ENCODE measurements around the gene PPP1R15A.
"Not testable (repeated sequence)": the region's sequence is repeated elsewhere in the genome, so short reads cannot be mapped to it uniquely, and the experiment has no call there.

PPP1R15A gene

DNA sequence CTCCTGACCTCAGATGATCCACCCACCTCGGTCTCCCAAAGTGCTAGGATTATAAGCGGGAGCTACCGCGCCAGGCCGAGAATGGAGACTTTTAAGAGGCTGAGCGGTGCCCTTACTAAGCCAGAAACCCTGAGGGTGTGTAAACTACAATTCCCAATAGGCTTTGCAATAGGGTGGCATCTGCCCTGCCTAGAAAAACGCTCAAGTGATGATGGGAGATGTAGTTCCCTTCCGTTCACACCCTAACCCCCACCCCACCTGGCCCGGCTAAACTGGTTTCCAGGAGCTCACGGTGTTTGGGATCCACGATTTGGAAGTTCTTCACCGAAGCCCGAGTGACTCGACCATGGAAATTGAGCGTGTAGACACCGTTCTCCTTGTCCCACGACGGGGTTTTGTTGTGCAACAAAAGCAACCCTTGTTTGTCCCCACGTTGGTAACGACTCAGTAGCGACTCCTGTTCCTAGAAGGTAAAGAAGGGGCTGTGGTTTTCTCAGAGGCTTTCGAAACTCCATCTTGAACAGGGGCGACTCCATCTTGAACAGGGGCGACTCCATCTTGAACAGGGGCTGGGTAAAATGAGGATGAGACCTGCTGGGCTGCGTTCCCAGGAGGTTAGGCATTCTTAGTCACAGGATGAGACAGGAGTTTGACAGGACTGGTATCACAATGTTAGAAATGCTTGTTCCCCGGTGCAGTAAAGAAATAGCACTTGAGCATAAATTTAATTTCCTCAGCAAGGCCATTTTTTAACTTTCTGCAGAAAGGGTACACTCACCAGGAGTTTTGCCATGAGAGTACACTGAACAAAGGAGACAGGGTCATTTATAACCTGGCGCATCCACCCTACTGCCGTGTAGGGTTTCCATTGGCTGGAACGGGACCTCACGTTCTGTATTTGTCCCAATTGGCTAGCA lies 9.8 kb downstream of the PPP1R15A start:
- no peak for DNase-seq (ENCODE audit: low spot score)

GRCh38 chr19:48883726-48884125 lies 11.5 kb downstream of the PPP1R15A start:
- no peak for DNase-seq (ENCODE audit: low spot score)

DNA sequence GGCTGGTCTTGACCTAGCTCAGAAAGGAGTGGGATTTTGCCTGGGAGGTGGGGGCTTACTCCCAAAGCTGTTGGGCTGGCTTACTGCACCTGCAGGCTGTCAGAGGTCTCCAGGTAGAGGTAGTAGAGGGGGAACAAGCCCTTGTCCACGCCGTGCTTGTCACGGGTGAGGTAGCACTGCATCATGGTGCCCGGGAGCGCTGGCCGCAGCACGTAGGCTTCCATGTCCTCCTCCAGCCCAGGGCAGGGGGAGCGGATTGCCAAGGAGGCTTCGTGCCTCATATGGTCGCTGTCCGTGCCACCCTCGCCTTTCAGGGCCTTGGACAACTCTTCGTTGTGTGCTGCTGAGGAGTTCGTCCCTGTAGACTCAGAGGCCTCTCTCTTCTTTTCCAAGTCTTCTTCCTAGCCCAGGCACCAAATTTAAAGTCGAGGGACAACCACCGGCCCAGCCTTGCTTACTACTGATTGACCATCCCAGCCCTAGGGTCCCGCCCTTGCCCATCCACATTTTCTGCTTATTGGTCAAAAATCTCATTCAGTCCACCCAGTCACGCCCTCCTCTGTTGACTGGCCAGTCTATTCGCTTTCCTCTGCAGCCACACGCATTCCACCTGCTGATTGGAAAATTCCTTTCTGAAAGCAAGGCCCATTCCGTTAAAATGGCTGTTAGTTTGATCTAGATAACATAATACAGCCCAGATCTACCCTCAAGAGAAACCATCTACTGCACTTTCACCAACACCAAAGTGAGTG lies 15.8 kb downstream of the PPP1R15A start:
- no peak for DNase-seq (ENCODE audit: low spot score)

DNA sequence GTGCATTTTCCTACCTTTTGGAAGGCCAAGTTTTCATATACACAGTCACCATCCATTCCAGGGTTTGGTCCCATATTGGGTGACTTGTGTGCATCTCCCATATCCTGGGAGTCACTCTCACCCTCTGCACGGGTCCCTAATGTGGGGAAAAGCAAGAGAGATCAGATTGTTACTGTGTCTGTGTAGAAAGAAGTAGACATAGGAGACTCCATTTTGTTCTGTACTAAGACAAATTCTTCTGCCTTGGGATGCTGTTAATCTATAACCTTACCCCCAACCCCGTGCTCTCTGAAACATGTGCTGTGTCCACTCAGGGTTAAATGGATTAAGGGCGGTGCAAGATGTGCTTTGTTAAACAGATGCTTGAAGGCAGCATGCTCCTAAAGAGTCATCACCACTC lies 17.3 kb downstream of the PPP1R15A start:
- DNase-seq (ENCODE audit: low spot score) = not testable (repeated sequence)

DNA sequence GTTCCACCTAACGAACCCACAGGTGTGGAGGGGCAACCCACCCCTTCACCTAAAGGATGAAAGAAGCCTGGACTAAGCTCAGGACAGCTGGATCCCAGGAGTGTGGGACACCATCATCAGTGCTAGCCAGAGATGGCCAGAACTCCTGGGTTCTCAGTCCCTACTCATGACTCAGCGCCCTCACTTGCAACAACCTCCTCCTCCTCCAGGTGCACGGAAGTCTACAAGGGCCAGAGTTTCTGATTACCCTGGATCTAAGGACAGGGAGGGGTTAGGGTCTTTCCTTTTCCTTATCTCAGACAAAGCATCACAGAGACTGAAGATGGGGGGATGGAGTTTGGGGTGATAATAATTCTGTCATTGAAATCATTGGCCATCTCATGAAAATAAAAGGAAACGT lies 18.3 kb downstream of the PPP1R15A start:
- DNase-seq (ENCODE audit: low spot score) = no peak

- DNase-seq (ENCODE audit: low spot score) = no peak
Observed at GRCh38 chr19:48895226-48895625, 23.0 kb downstream of the PPP1R15A start.

DNA sequence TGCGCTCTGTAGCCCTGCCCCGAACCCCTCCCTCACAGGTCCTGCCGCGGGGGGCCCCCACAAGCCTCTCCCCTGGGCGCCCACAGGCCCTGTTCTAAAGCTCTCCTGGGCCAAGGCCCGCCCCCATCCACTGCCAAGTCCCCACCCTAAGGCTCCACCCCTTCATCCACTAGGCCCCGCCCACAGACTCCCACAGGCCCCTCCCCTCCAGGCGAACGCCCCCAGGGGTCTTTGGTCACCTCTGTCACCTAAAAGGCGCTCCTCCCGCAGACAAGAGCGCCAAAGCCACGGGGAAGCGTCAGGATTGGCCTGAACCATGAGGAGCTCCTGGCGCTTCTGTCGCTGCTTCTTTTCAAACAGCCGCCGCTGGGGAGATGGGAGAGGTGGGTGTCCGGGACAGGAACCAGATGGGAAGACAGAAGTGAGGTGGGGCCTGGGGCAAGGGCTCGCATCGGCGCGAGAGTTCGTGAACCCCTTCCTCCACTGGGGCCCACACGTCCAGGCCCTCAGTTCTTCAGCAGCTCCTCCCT lies 24.0 kb downstream of the PPP1R15A start:
- DNase-seq (ENCODE audit: low spot score) = no peak

- DNase-seq (ENCODE audit: low spot score) = no peak
Observed at GRCh38 chr19:48897181-48897580, 25.0 kb downstream of the PPP1R15A start.

DNA sequence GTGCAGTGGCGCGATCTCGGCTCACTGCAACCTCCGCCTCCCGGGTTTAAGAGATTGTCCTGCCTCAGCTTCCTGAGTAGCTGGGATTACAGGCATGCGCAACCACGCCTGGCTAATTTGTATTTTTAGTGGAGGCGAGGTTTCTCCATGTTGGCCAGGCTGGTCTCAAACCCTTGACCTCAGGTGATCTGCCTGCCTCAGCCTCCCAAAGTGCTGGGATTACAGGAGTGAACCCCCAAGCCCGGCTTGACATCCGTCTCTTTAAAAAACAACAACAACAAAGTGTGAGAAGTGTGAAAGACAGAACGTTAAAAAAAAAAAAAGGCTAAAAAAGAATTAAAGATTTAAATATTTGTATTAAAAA lies 27.1 kb downstream of the PPP1R15A start:
- DNase-seq (ENCODE audit: low spot score) = not testable (repeated sequence)

GRCh38 chr19:48899781-48900476 lies 27.7 kb downstream of the PPP1R15A start, which contains the start of gene NUCB1:
Gene NUCB1 (plus strand): TSS chr19:48900312. CDS start chr19:48900797, 485 bp downstream.
- DNase-seq (ENCODE audit: low spot score) = peak; percentile 95

DNA sequence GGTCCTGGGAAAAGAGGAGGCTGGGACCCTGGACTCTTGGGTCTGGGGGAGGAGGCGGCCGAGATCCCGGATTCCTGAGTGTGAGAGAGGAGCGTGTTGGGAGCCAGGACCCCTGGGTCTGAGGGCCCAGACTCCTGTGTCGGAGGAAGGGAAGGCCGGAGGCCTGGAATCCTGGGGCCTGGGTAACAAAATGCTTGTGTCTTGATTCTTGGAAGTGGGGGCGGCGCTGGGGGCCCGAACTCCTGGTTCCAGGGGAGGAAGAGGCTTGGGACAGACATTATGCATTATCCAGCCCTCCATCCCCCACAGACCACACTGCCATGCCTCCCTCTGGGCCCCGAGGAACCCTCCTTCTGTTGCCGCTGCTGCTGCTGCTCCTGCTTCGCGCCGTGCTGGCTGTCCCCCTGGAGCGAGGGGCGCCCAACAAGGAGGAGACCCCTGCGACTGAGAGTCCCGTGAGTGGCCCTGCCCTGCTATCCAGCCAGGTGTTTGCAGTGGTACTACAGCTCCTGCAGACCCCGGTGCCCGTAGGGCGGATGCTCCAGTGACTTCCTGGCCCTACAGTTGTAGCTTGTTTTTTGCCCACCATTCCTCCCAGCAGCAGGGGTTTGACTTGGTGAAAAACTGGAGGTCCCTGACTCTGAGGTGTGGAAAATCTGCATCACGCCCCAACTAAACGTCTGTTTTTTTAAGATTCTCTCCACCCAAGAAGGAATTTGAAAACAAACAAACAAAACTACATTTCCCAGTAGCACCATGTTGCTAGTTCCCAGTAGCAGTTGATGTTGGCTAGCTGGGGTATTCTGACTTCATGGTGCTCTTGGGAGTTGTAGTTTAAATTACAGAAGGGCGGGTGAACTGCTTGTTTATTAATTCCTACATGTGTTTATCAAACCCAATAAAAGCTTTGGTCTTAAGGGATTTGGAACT lies 28.5 kb downstream of the PPP1R15A start:
- peak; percentile 35 for DNase-seq (ENCODE audit: low spot score)

DNA sequence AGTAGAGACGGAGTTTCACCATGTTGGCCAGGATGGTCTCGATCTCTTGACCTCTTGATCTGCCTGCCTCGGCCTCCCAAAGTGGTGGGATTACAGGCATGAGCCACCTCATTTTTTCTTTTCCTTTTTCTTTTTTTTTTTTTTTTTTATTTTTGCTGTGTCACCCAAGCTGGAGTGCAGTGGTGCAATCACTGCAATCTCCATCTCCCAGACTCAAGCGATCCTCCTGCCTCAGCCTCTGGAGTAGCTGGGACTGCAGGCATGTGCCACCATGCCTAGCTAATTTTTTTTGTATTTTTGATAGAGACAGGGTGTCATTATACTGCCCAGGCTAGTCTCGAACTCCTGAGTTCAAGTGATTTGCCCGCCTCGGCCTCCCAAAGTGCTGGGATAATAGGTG lies 30.1 kb downstream of the PPP1R15A start:
- not testable (repeated sequence) for DNase-seq (ENCODE audit: low spot score)

DNA sequence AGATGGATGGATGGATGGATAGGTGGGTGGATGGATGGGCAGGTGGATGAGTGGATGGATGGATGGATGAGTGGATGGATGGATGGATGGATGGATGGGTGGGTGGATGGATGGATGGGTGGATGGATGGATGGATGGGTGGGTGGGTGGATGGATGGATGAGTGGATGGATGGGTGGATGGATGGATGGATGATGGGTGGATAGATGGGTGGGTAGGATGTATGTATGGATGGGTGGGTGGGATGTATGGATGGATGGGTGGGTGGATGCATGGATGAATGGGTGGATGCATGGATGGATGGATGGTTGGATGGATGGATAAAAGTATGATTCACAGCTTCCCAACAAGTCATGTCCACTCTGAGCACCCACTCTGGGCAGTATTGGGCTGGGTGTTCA lies 31.6 kb downstream of the PPP1R15A start:
- not testable (repeated sequence) for DNase-seq (ENCODE audit: low spot score)

DNA sequence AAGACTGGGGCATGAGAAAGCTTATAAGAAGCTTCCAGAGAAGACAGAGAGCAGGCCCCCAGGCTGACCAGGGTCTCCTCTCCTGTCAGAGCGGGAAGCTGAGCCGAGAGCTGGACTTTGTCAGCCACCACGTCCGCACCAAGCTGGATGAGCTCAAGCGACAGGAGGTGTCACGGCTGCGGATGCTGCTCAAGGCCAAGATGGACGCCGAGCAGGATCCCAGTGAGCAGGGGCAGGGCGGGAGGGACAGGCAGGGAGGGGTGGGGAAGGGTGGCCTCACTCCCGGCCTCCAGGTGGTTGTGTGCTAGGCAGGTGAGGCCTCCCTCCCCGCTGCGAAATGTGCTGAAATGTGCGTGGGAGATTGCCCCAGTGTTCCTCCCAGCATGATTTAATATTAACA lies 33.4 kb downstream of the PPP1R15A start:
- no peak for DNase-seq (ENCODE audit: low spot score)

DNA sequence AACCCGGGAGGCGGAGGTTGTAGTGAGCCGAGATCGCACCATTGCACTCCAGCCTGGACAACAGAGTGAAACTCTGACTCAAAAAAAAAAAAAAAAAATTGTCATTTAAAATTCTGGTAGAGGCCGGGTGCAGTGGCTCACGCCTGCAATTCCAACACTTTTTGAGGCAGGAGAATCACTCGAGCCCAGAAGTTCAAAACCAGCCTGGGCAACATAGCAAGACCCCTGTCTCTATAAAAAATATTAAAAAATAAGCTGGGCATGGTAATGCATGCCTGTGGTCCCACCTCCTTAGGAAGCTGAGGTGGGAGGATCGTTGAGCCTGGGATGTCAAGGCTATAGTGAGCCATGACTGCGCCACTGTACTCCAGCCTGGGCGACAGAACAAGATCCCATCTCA lies 34.1 kb downstream of the PPP1R15A start:
- no peak for DNase-seq (ENCODE audit: low spot score)

- peak; percentile 72 for DNase-seq (ENCODE audit: low spot score)
Observed at GRCh38 chr19:48907671-48908070, 35.5 kb downstream of the PPP1R15A start.

GRCh38 chr19:48909424-48910077 lies 37.3 kb downstream of the PPP1R15A start:
- not testable (repeated sequence) for DNase-seq (ENCODE audit: low spot score)

- DNase-seq (ENCODE audit: low spot score) = no peak
Observed at GRCh38 chr19:48910803-48911202, 38.6 kb downstream of the PPP1R15A start.

DNA sequence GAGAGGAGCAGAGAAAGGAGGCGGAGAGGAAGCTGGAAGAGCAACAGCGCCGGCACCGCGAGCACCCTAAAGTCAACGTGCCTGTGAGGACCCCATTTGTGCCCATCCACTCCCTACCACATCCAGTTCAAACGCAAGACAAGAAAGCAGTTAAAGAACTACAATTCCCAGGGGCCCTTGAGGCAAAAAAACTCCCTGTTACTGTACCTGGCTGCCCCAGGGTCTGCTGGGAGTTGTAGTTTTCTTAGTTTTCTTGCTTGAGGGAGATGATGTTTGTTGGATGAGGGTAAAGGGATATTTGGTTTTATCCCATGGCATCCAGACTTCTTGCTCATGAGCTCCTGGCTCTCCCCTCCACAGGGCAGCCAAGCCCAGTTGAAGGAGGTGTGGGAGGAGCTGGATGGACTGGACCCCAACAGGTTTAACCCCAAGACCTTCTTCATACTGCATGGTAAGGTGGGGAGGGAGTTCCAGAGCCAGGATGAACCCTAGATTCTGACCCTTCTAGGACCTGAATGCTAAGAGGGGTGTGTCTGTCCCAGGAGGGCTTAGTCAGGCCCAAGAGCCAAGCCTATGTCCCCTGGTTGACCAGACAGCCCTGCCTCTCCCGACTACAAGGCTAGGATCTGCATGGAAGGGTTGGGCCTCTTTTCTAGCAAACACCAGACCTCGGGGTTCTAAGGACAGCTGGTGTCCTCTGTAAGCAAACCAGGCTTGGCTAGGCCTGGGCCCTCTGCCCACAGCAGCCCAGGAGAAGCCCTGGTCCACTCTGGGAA lies 41.1 kb downstream of the PPP1R15A start:
- DNase-seq (ENCODE audit: low spot score) = no peak

DNA sequence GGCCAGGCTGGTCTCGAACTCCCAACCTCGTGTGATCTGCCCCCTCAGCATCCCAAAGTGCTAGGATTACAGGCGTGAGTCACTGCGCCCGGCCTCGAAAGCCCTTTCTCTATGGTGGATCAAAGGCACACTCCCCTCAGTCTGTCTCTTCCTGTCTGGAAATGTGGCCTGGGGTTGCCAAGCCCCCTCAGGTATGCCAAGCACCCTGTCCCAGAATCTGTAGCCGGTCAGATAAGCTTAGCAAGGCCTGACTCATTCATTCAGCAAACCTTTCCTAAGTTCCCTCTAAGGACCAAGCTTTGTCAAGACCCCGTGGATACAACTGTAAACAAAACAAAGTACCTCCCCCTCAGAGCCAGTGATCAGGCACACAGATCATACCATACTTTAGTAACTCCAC lies 42.0 kb downstream of the PPP1R15A start:
- no peak for DNase-seq (ENCODE audit: low spot score)
